ENCODE measurements around the gene DLG2.
"Not testable (repeated sequence)": the region's sequence is repeated elsewhere in the genome, so short reads cannot be mapped to it uniquely, and the experiment has no call there.

DLG2 gene

DNA sequence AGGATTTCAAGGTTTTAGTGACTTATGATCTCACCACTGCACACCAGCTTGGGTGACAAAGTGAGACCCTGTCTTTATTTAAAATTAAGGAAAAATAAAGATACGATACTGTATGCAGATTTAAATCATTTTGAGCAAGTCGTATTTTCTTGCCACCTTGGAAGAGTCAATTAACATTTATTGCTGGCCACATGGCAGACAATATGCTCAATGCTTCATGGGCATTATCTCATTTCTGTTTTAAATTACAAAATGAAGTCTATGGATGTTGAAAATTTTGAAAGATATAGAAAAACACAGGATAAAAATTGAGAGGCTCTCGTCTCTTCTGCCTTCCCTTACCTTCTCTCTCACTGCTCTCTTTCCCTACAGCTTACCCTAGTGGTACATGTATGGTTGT lies 1992.0 kb downstream of the DLG2 start:
- no peak for DNase-seq (ENCODE audit: low read depth)

DNA sequence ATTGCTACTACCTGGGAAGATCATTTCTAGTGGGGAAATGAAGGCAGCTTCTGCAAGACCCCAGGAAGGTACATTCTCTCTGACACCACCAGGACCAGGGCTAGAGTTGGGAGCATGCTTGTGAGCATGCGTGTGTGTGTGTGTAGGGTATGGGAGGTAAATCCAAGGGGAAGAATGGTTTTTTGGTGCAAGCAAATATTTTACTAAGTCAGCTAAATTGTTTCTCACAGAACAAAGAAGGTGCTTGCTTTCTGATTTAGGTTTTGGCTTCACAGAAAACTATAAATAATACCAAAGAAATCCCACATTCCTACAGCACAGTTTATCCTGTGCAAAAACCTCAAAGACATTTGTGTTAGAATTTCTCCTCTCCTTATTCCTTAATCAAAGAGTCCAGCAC lies 1996.9 kb downstream of the DLG2 start:
- no peak for DNase-seq (ENCODE audit: low read depth)

DNA sequence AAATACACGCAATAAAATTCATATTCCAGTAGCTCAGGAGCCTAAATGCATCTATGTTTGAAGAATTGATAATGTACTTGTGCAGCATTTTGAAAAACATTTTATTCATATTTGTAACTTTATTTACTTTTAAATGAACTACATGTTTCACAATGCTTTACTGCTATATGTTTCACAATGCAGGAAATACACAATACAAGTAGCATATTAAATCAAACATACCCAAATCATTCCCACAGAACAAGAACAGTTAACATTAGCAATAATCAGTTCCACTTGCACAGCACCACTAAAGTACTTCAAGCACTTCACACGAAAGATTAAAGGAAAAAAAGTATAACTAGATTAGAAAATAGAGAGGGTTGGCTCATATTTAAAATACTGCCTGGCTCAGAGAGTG lies 1997.4 kb downstream of the DLG2 start:
- no peak for DNase-seq (ENCODE audit: low read depth)

DNA sequence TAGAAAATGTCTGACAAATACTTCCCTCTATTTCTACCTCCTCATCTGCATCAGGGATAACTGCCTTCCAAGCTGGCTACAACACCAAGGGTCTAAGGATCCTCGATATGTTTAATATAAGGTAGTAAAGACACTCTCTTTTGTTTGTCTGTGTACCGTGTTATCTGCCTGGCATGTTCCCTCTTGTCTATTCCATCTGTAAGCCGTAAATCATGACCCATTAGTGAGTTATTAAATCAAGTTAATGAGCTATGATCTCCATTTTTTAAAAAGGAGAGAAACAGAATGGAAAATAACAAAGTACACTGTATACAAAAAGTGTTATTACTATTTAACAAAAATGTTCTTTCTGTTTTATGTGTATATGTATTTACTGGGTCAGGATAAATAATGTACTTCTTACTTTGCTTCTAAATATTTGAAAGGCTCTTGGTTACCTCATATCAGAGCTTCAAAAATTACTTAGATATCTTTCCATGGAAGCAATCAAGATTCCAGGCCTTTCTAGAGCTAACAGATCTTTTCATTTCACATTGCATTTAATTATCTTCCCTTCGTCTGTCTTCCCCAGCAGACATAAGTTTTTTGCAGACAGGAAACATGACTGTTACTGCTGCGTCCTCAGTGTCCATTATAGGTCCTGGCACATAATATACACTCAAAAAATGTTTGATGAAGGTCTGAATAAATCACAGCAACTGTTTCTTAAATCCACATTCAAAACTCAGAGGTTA lies 1998.4 kb downstream of the DLG2 start:
- no peak for DNase-seq (ENCODE audit: low read depth)

DNA sequence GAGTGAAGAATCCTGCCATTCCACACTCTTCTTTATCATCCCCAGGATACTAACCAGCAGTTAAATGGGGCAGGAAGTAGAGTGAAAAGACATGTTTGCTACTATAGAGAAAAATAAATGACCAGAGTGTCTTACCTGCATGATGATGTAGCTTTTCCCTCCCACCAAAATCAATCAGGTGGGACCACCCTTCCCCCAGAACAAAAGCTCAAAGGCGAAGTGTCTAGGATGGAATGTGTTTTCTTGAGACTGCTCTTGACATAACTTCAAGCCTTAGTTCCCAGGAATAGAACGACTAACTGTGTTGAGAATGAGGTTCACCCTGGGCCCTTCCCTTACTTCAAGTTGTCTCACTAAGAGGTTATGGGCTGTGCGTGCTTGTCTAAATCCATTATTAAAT lies 2001.8 kb downstream of the DLG2 start:
- no peak for DNase-seq (ENCODE audit: low read depth)

DNA sequence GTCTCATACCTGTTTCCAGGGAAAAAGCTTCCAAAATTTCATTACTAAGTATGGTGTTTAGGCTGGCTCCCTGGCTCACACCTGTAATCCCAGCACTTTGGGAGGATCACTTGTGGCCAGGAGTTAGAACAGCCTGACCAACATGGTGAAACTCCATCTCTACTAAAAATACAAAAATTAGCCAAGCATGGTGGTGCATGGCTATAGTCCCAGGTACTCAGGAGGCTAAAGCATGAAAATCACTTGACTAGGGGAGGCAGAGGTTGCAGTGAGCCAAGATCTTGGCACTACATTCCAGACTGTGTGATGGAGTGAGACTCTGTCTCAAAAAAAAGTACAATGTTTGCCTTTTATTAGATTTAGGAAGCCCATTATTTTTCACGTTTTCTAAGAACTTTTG lies 2009.5 kb downstream of the DLG2 start:
- DNase-seq (ENCODE audit: low read depth): no peak

DNA sequence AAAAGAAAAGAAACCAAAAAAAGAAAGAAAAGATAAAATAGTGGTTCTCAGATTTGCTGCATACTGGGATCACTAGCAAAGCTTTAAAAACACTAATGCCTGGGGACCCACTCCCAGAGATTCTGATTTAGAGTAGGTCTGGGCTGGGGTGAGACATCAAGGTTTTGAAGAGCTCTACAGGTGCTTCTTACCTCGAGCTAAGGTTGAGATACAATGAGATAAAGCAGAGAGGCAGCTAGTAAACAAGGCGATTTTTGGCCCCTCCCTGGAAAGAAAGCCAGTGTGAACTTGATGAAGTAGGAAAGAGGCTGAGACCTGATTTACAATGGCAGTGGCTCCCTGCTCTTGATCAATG lies 2013.4 kb downstream of the DLG2 start:
- DNase-seq (ENCODE audit: low read depth): no peak

DNA sequence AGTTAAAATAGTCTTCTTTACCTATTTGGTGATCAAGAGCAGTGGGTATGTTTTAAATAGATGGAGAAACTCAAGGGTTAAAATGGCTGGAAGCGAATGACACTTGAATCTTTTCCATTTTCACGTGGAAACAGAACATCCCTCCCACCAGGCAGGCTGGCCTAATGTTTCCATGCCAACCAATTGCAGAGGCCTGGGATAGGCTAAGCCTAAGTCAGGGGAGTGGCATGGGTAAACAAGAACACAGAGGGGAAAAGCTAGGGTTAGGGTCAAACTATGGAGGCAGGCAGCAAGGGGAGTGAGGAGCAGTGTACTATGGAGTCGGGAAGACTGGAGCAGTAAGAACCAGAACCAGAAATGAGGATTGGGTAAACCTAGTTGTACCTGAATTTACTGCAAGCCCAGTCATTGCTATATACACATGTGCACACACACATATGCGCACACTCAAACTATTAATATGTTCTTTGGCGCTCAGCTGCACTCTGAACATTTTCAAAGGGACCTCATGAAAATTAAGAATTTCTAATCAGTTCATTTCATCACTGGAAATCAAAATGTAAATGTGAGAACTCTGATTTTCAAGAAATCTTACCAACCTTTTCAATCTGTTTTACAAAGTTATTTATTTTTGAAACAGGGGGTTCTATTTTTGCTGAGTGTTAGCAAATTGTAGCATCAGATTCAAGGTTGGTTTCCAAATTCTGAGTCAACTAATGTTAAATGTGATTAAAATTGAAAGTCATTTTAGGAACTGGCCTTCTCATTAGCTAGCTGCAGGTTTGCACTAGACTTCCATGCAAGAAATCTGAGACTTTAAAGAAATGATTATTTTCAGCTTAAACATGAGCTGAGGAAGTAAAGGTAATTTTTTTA lies 2014.0 kb downstream of the DLG2 start:
- DNase-seq (ENCODE audit: low read depth): no peak

DNA sequence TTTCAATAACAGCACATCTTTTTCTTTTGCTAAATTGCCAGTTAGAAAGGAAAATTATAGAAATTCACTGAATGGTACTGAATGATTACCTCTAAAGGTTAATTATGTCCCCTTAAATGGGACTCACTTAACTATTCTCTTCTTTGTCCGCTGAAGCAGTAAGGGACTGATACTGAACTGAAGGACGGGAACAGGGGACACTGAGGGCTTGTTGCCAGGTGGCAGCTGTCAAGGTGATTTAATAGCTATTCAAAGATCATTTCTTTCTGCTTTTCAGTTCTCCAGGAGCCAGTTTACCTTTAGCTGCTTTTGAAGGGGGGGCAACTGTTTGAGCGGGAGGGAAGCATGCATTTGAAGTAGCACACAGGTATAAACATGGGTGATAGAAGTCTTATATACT lies 2015.5 kb downstream of the DLG2 start:
- no peak for DNase-seq (ENCODE audit: low read depth)

DNA sequence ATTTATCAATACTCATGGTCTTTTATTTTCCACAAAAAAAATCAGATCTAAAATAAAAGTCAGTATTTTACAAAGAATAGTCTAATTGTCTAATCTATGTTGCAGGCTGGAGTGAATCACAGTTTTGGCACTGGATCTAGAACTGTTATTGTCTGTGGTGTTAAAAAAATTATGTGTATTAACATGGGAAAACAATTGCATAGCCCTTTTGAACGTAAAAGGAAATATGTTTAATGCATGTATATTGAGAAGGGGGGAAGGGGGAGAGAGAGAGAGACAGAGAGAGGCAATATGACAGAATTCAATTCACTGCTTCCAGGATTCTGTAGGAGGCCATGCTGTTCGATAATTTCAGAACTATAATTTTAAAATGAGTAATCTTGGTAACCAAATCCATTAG lies 2016.1 kb downstream of the DLG2 start:
- no peak for DNase-seq (ENCODE audit: low read depth)

DNA sequence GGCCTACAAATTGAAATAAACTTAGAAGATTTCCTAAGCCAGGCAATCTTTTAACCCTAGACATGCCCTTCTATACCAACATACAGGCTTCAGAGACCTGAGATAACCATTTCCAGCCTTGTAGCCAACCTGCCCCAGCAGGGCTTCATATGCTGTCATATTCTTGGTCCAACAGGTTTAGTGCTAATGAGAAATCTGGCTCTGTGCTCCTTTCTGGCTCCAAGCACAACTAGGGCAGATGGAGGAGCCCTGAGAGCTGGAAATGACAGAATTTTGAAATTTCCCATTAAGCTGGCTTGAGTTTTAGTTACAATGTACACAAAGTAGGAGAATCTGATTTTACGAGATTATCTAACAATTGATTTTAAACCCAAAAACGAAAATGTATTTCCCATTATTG lies 2018.0 kb downstream of the DLG2 start:
- no peak for DNase-seq (ENCODE audit: low read depth)

DNA sequence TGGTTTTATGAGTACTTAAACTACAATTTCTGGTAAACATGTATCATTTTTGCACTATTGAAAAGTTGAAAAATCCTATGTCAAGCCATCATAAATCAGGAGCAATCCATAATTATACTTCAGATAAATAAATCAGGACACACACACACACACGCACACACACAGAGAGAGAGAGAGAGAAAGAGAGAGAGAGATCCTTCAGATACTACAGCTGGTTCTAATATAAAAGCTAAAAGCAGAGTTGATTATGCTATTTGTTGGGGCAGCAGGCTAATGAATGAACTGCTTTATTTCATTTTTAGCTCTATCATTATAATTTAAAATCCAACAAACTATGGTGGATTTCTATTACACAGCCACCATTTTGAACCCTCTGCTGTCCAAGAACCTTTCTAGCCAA lies 2018.6 kb downstream of the DLG2 start:
- no peak for DNase-seq (ENCODE audit: low read depth)

DNA sequence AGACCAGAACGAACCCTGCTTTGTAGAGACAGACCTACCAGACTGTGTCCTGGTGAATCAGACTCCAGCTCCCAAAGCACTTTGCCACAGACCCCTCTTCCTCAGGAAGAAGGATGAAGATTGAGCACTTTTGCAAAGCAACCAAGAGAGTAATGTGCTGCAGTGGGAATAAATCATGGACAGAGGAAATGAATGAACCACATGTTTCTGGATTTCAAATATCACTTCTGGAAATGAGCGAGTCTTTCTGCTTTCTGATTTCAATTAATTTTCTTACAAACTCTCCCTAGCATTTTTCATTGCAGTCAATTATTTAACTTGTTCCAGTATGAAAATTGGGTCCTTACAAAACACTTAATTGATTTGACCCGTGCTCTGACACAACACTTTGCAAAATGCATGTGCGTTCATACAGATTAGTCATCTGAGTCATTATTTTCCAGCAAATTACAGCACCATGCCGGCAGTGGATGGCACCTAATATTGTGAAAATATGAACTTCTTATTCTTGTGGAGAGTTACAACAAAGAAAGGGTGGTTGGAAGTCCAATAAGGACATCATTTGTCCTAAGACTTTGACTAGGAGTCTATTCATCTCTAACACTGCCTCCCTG lies 2025.1 kb downstream of the DLG2 start:
- no peak for DNase-seq (ENCODE audit: low read depth)

DNA sequence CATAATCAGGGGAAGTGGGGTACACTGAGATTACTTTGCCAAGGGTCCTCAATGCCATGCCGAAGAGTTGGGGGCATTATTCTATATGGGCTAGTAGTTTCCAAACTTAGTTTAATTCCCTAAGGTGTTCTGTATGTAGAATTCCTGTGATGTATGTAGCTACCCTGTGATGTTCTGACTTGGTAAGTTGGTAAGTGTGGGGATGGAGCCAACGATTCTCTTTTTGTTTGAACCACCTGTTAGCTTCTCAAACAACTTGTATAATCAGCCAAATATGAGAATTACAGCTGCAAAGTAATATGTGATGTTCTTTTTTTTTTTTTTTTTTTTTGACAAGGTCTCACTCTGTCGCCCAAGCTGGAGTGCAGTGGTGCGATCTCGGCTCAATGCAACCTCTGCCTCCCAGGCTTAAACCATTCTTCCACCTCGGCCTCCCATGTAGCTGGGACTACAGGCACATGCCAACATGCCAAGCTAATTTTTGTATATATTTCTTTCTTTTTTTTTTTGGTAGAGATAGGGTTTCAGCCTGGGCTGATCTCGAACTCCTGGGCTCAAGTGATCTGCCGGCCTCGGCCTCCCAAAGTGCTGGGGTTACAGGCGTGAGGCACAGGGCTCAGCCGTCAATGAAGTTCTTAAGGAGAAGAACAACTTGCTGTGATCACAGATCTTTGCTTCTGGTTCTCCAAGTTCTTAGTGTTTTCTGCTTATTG lies 2025.8 kb downstream of the DLG2 start:
- no peak for DNase-seq (ENCODE audit: low read depth)

DNA sequence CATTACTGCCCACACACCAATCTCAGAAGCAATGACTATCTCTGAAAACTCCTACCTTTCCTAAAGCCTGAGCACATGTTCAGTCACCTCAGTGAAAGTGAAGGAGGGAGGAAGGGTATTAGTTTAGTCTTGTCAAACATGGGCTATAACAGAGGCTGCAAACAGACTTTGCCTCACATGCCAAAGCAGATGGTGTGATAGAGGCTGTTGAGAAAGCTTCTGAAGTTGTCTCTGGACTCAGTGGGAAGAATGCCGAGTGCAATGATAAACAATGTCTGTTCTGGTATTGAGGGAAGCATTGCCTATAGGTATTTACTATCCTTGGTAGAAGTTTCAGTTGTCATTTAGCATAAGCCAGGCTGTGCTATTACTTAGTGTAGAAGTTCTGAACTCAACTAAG lies 2026.5 kb downstream of the DLG2 start:
- no peak for DNase-seq (ENCODE audit: low read depth)

DNA sequence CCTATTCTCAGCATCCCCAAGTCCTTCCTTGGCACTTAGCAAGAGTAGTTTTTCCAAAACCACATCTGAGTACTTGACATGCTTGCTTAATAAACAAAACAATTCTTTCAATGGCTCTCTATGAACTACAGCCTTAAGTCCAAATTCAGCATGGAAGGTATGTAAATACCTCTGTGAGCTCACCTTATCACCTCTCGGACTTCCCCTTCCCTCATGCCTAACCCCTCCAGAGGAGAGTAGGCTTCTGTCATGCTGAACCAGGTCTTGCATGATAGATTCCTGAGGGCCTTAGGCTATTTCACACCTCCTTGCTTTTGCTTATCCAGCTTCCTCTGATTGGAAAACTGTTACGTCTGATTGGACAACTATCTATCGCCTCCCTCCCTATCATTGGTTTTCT lies 2028.1 kb downstream of the DLG2 start:
- no peak for DNase-seq (ENCODE audit: low read depth)

DNA sequence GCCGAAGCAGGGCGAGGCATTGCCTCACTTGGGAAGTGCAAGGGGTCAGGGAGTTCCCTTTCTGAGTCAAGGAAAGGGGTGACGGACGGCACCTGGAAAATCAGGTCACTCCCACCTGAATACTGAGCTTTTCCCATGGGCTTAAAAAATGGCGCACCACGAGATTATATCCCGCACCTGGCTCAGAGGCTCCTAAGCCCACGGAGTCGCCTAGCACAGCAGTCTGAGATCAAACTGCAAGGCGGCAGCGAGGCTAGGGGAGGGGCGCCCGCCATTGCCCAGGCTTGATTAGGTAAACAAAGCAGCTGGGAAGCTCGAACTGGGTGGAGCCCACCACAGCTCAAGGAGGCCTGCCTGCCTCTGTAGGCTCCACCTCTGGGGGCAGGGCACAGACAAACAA lies 2039.3 kb downstream of the DLG2 start:
- DNase-seq (ENCODE audit: low read depth): not testable (repeated sequence)

DNA sequence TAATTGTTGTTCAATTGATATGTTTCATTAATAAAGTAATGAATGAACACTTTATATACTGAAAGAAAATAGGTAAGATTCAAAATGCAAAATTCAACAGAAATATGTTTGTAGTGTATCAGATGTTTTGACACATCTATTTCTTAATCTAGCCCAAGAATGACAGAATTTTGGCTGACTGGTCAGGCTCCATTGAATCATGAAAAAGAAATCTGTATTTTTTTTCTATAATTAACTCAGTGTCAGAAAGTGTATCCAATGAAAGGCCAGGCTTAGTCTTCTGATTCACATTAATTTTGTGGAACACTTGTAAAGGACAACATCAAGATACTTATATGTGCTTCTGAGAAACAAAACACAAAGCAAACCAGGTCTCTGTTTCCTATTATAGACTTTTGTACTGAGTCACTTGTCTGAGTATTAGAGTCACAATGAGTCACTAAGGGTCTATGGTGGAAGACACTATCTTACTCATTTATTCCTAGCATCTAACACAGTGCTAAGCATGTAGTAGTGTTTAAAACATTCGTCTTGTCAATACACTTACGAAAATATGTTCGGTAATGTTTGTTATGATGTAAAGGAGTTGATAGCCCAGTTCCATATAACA lies 2043.3 kb downstream of the DLG2 start:
- DNase-seq (ENCODE audit: low read depth): peak; percentile 59

DNA sequence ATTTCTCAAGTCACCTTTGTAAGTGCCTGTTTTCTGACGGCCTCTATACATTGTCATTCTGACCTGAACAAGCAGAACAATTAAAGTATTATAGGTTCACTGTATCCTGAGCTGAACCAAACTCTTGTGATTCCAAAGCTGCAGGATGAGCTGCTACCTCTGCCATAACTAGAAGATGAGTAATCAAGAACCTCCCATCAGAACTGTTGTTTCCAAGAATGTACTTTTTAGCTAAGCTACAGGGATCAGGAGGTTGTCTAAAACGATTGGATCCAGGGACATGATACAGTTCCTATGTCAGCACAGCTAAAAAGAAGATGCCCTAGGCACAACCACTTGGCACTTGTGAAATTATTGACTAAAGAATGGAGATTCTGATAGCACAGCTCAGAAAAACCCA lies 2052.6 kb downstream of the DLG2 start:
- peak; percentile 44 for DNase-seq (ENCODE audit: low read depth)

DNA sequence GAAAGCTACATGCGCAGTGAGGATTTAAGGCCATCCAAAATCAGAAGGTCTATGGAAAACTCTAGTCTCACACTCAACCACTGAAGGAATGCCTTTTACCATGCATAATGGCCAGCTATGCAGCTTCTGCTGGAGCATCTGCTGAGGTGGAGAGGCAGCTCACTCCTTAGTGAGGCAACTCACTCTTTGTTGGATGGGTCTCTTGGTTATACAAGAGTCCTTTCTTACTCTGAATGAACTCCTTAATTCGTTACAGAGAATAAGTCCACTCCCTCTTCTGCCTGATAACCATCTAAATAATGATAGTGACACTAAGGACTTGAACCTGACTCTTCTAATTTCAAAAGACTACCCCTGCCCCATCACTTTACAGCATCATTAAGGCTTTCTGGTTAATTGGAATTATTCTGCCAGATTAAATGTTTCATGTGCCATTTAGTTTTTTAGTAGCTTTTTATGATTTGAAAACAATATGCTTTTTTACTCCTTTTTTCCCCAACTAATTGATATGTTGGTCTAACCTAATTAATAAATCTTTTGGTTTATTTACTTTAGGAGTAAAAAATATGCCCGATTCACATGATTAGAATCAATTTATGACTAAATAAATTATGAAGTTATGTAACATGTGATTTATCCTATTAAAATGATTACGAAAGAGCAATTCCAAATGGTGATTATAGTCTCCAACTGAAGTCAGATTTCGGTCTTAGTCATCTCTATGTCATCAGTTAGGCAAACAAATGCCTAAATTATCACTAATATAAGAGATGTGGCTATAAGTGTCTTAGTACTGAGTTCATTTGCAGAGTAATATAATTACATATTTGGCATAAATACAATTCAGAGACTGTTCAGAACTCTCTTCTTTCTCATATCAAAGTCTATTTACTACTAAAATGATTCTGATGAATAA lies 2054.3 kb downstream of the DLG2 start:
- DNase-seq (ENCODE audit: low read depth): peak; percentile 53

DNA sequence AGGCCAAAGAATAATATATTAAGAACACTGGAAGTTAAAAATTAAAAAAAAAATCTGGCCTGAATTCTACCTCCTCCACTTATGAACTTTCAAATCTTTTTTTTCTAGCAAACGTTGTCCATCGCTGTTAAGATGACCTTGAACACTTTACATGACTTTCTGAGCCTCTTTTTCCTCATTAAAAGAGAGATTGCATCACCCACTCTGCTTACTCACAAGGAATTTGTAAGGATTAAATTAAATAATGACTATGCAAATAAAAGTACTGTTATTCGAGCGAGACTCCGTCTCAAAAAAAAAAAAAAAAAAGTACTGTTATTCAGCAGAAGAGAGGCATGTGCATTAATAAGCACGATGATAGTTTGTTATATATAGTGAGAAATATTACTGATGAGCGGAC lies 2055.8 kb downstream of the DLG2 start:
- no peak for DNase-seq (ENCODE audit: low read depth)
